KG1 (cell line): Measurements from ENCODE around the gene CBFA2T3.

Experiments
- DNase-seq: peaks from one replicate; lab custom pipeline; 2025; lab: John Stamatoyannopoulos, UW

Gene CBFA2T3

DNA sequence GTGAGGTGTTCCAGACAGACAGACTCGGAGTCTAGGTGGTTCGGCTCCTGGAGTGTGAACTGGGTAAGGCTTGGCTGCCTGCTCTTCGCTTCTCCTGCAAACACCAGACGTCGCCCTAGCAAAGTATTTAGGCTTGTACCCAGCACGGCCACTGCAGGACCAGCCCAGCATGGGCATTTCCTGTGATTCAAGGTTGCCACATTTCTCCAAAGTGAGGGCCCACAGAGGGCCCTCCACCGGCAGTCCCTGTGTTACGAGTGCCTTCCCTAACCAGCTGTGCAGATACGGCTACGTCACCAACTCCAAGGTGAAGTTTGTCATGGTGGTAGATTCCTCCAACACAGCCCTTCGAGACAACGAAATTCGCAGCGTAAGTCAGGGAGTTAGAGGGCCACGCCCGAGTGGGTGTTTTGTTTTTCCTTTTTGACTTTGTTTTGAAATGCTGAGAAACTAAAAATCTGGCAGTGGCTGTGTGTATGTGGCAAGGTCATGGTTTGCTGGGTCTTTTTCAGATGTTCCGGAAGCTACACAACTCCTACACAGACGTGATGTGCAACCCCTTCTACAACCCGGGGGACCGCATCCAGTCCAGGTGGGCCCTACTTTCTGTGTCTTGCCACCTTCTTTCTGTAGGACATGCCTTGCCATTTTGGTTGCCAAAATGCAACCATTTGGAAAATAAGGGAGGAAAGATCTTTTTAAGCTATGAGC lies 117.5 kb downstream of the CBFA2T3 start:
- DNase-seq = no peak

DNA sequence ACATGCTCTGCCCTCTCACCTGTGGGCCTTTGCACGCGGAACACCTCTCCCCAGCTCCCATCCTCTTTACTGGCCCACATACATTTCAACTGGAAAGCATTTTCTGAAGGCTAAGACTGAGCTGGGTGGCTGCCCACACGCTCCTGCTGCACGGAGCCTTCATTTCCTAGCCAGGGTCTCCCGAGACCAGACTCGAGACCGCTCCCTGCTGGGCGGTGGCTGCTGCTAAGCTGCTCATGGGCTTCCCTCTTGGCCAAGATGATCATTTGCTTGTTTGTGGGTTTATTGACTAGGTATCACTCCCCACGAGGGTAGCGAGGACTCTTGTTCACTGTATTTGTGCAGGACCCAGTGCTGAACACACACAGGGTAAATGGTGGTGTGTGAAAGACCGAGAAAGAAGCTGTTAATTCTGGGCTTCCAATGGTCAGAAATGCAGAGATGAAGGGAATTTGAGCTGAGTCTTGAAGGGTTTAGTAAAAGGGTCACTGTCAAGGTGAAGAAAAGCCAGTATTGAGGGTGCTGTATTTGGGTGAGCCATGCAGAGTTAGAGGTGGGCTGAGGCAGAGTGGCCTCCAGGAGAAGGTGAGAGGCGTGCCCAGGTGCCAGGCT lies 119.2 kb downstream of the CBFA2T3 start:
- peak; percentile 47 for DNase-seq

DNA sequence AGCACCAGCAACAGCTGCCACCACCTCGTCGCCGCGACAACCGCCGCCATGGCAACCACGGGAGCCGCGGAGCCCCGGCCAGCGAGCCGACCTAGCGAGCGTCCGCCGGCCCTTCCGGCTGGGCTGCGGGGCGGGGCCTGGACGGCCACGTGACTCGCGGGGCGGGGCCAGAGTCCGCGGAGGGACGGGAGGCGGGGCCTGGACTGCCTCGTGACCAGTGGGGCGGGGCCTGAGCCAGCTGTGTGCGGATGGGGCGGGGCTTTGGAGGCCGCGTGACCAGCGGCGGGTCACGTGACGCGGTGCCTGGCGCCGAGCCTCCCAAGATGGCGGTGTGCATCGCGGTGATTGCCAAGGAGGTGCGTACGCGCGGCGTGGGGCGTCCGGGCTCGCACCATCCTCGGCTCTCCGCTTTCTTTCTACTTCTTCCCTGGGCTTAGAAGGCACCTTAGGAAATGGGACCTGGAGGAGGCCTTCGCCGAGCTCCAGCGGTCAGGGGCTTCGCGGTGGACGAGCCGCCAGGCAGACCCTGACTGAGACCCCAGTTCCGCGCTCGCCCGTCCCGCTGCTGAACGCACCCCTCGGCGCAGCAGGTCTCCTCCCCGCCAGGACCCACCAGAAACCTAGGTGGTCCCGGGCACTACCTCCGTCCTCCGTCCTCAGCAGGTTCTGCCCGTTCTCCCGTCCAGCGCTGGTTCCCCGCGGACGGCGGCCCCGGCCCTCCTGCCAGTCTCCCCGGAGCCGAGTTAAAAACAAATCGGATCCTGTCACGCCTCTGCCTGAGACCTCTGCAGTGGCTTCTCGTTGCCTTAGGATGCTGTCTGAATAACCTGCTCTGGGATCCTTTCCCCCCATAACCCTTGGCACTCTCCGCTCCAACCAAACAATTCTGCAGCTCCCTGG lies 119.9 kb downstream of the CBFA2T3 start, which contains the start of the genes GALNS and TRAPPC2L:
TSS of gene GALNS (minus strand) at position 120 of the 900 bp plus-strand sequence. CDS start at position 50, 70 bp downstream.
TSS of gene TRAPPC2L (plus strand) at position 300 of the 900 bp plus-strand sequence. CDS start at position 324, 24 bp downstream.
- peak; percentile 88 for DNase-seq

DNA sequence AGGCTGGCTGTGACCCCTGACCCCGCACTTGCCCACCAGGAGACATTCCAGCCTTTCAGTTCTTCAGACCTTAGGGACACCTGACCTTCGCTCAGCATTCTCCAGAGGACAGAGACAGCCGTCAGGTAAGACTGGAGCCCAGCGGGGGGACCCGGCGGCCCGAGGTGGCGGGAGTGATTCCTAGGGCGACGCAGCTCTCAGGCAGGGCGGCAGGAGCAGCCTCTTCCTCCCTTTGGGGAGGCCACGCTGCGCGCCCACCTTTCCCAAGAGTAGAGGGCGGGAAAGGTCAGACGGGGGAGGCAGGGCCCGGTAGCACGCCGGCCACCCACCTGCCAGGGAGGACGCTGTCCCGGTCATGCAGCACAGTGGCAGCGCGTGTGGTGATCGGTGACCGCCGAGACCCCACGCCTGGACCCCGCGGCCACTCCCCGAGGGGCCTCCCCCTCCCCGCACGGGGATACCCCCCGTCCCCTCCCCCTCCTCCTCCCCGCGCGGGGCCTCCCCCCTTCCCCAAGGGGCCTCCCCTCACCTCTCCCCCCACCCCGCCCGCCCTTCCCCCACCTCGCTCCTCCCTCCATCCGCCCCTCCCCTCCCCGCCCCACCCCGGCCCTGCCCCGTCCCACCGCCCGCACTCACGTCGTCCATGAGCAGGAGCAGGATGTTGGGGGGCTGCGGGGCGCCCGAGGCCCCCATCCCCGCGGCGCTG lies 120.7 kb downstream of the CBFA2T3 start:
- DNase-seq = no peak

DNA sequence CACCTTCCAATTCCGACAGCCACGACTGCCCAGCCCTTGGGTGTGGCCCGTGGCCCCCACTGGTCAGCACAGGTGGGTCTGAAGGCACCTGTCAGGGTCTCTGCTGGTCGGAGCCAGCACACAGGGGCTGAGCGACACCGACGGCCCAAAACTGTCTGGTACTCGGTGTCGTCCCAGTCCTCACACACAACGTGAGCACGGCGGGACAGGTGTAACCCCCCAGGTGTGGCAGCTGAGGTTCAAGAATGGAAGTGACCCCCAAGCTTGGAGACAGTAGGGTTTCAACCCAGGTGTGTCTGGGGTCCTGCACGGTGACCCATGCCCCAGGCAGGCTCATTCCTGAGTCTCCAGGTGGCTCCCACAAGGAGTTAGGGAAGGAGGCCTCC lies 121.3 kb downstream of the CBFA2T3 start:
- no peak for DNase-seq

DNA sequence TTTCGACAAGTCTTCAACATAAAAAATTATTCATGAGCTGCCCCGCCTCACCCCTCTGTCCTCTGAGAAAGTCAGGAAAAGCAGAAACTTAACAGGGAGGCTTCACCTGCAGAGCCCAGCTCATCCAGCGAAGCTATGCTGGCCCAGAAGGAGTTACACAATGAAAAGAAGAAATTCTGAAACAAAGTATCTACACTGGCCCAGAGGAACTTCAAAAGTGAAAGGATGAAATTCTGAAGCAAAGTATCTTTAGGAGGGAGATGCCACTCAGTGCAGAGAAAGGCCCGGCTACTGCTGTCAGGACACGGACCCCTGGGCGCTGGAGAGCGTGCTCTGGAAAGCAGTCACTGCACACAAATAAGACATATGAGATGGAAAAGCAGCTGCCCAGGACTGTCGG lies 121.8 kb downstream of the CBFA2T3 start:
- DNase-seq = no peak

DNA sequence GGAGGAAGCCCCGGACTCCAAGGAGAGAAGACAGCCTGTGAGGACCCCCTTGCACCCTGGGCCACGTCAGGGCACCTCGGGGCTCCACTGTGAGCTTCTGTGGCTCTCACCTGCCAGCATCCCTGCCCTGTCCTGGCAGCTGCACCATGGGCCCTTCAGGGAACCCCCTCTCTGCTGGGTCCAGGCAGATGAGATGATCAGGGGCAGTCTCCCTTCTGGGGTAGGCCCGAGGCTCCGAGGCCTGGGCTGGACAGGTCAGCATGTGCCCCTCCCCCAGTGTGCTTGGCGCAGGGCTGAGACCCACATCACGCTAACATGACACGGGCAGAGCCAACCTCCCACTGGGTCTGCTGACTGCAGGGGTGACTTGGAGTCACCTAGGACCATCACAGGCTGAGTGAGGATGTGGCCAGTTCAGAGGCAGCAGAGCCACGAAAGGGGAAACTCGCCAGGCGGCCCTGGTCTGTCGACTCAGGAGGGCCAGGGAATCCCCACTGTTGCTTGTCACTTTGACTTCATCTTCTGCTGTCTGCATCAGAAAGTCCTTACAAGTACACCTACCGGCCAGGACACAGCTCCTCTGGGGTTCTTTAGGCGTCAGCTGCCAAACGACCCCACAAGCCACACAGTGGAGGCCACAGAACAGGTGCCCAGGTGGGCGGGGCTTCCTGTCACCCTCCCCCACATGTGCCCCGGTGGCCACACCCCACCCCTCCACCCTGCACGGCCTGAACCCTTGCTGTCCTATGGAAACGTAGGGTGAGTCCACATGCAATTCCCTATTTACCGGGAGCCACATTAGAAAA lies 122.5 kb downstream of the CBFA2T3 start:
- no peak for DNase-seq

DNA sequence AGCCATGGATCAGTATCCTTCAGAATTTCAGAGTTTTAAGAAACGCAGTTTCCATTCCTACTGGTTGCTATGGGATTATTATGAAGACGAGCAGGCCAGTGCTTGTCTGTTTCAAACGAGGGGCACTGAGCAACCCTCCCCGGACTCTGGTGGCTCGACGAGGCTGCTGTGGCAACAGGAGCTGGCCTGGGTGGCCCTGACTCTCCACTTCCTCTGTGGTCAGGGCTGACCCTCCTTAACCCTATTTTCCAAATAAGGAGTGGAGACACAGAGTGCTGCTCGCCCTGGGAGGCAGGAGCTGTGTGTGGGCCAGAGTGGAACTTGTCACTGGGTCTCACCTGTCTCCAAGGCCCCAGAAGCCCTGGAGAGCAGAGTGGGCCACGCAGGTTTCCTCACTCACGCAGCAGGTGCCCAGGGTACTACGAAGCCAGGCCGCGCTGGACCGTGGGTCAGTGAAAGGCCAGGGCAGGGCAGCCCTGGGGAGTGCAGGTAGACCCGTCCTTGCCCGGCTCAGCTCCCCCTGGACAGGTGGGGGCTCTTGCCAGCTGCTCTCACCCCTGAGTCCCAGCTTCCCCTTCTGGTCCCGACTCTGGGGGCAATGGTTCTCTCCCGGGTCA lies 123.6 kb downstream of the CBFA2T3 start:
- no peak for DNase-seq

DNA sequence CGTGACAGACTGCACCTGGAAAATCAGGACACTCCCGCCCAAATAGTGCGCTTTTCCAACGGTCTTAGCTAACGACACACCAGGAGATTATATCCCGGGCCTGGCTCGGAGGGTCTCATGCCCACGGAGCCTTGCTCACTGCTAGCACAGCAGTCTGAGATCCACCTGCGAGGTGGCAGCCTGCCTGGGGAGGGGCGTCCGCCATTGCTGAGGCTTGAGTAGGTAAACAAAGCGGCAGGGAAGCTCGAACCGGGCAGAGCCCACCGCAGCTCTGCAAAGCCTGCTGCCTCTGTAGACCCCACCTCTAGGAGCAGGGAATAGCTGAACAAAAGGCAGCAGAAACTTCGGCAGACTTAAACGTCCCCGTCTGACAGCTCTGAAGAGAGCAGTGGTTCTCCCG lies 125.4 kb downstream of the CBFA2T3 start:
- DNase-seq = no peak

DNA sequence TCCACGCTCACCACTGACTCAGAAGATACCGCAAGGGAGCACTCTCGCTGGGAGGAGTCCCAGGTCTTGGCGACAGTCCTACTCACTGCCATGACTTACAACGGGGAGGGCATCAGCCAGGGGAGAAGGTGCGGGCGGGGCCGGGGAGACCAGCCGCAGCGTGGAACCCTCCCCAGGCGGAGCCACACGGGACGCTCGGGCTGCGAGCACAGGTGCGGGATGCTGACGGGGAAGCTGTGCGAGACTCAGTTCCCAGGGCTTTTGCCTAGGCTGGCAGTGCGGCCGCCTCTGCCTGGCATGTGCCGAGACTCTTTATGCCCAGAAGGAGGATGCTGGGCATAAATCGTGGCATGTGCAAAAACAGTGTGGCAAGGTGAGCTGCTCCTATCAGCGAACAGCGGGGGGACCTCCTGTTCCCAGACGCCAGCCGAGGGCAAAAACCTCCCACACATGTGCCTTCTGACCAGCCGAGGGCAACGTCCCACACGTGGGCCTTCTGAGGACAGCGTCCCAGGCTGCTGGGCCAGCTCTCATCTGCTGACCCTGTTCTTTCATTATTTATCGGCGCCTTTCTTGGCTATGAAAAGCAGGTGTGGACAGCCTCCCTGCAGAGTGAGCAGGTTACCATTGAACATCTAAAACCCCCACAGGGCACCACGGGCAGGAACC lies 126.3 kb downstream of the CBFA2T3 start:
- DNase-seq = no peak

DNA sequence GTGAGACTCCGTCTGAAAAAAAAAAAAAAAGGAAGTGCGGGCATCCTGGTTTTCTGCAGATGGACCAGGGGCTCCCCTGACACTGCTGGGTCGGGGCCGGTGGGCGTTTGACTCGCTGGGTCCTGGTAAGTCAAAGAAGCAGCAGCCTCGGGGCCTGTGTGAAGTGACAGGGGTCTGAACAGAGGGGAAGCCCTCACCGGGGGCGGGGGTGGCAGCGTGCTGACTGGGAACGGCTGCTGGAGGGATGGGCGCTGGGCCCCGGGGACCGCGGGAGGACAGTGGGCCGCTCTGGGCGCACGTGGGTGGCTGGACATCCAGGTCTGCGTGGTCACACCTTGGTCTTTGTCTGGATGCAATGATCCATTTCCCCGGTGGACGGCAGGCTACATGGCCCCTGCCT lies 128.4 kb downstream of the CBFA2T3 start:
- no peak for DNase-seq

DNA sequence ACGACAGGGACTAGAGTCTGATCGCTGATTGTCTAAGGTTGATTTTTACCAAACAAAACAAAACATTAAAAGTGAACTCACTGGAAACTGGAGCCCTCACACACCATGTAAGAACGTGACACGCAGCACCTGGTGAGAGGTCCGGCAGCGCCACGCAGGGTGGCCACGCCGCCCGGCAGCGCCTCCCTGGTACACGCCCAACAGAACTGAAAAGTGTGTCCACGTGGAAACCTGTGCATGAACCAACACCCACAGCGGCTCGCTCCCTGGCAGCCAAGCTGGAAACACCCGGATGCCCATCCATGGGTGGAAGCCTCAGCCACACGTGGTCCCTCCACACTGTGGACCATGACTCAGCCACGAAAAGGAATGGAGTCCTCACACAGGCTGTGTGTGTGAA lies 129.4 kb downstream of the CBFA2T3 start:
- DNase-seq = no peak

DNA sequence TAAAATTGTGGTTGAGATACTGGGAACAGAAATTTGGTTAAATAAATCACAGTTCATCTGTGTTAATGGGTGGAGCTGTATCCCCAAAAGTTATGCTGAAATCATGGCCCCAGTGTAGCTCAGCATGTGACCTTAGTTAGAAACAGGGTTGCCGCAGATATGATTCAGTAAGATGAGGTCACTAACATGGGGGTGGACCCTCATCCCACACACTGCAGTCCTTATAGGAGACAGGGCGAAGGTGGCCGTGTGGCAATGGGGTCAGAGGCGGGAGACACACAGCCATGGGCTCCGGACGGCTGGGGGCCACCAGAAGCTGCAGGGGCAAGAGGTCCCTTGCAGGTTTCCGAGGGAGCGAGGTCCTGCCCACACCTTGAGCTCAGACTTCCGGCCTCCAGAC lies 130.9 kb downstream of the CBFA2T3 start:
- no peak for DNase-seq

DNA sequence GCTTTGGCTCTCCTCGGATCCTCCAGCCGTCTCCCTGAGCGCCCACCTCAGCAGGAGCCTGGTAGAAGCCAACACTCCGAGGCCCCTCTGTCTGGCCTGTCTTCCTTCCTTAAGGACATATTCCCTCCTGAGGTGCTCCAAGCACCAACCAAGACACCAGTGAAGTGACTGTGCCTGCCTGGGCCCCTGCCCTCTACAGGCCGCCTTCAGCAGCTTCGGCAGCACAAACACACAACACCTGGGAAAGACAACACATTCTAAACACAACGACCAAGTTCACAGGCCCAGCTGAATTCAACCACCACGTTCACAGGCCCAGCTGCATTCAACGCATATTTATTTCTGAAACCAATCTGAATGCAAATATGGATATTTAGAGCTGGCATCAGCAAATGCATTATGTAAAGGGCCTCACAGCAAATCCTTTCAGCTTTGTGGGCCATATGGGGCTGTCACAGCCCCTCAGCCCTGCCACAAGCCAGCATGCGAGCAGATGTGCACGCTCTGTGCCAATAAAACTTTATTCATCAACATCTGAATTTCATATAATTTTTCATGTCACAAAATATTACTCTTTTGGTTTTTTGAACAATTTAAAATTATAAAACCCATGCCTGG lies 132.5 kb downstream of the CBFA2T3 start:
- DNase-seq = no peak

DNA sequence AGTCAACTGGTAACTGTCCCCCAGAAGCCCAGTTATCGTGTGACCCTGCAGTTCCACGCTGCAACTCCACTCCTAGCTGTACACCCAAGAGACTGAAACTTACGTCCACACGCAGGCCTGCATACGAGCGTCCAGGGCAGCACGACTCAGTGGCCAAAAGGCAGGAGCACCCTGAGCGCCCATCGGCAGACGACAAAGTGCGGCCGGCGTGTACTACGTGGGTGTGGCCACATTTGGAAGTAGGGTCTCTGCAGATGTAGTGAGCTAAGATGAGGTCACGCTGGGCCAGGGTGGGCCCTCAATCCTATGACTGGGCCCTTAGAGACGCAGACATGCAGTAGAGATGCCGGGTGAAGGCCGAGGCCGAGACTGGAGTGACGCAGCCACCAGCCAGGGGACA lies 133.8 kb downstream of the CBFA2T3 start:
- no peak for DNase-seq

DNA sequence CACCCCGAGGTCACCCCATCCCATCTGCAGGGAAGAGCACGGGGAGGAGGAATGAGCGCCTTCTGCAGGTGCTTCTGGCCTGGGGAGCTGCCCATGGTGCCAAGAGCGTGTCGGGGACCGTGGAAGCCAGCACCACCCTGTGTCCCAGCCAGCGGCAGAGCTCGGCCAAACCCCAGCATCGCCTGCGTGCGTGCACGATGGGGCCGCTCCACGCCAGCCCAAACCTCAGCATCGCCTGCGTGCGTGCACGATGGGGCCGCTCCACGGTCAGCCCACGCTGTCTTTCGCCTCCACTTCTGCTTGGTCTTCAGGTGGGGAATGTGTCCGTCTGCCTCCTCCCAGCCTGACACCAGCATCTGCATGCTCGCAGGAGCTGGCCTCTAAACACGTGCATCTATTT lies 134.2 kb downstream of the CBFA2T3 start:
- no peak for DNase-seq

DNA sequence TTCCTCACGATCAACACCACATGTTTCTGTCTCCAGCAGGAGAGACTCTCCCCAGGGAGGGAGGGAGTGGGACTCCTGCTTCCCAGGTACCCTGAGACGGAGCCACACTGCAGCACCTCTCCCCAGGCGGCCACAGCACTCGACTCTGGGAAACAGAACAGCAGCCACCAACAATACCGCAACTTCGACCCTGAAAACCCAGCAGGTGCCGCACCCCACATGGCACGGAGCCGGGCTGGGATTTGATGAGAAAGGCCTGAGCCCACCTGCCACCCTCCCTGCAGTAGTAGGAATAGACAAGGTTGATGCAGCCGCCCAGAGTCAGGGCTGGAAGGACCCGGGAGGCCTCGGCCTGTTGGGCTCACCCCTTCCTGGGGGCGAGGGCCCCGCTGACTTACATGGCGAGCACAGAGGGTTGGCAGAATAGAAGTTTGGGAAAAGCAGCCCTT lies 134.7 kb downstream of the CBFA2T3 start:
- no peak for DNase-seq

DNA sequence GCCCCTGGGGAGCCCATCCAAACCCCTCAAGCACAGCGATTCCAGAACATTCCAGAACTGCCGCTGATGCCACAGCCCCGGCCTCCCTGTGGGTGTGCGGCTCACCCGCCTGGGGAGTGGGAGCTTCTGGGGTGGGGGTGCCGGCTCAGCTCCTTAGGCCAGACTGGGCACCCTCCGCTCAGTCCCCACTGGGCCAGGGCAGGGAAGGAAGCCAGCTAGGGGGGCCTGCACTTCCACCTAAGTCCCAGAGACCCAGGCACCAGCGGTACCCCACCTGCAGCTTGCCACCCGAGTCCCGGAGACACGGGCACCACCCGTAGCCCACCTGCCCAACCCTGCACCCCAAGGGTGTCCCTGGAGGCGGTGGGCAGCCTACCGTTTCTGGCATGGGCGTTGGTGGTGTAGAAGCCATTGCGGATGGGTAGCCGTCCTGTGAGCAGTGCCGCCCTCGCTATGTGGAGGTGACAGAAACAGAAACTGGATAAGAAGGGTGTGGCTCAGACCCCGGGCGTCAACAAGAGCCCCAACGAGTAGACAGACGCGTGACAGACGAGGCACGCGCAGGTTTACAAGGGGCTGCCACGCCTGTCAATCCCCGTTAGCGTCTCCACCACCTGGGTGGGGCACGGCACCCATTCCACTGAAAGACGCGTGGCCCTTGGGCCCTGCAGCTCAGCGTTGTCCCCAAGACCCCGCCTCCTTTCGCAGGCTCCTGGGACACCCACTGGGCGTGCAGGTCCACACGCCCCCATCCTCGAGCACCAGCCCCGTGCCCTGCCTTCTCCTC lies 135.3 kb downstream of the CBFA2T3 start:
- no peak for DNase-seq
